ENCODE data around the gene PPP6R2.
A peak's percentile ranks its signal among the peaks of the same experiment; 100 is the strongest.
"Not testable (repeated sequence)": the region's sequence is repeated elsewhere in the genome, so short reads cannot be mapped to it uniquely, and the experiment has no call there.

Gene PPP6R2

DNA sequence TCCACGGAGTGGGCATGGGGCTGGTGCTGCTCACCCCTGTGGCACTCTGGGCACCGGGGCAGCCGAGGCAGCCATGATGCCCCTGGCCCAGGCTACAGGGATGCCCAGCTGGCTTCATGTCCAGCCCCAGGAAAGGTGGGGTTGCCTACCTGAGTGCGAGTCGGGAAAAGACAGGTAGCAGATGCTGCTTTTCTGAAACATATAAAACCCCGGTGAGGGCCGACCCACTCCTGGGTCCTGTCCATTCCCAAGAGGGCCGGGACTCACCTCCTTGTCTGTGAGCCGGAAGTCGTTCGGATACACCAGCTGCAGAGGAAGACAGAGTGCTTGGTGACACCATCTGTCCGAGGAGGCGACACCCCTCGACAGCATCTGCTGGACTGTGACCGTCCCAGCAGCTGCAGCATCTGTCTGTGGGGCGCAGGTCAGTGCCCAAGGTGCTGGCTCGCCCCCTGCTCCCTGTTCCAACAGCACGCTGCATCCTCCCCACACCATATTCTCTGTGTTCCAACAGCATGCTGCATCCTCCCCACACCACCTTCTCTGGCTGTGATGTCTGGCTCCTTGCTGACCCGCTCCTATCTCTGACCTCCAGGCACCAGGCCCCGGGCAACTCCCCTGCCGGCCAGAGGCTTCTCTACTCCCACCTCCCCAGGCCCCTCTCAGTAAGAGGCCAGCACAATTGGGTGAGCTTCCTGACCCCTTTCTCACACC, 24.3 kb upstream of the PPP6R2 start:
- DNase-seq: no peak

DNA sequence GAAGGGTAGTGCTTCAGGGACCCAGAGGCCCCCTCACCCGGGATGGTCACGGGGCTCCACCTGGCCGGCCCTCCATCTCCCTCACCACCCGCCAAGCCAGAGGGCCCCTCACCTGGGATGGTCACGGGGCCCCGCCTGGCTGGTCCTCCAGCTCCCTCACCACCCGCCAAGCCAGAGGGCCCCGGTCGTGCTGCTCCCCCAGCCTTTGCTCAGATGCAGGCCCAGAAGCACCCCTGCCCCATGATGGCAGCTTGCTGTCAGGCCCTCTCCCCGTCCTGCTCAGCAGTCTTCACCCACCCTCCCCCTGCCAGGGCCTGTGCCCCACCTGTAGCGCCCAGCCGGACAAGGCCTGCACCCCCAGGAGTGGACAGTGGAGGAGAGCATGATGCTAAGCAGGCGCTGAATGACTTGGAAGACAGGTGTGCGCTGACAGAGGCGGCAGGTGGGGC, 23.6 kb upstream of the PPP6R2 start:
- DNase-seq: no peak

DNA sequence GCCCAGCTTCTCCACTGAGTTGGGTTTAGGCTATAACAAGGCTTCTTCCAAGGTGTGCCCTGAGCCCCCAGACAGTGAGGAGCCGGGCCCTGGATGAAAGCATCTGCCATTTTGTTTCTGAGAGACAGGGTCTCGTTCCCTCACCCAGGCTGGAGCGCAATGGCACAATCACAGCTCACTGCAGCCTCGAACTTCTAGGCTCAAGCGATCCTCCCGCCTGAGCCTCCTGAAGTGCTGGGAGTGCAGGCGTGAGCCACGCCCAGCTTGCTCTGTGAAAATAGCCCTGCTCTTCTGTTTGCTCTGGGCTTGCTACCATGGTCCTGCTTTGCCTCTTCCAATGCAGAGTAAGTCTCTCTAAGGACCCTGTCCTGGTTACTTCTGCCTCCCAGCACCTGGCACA, 23.0 kb upstream of the PPP6R2 start:
- no peak for DNase-seq

DNA sequence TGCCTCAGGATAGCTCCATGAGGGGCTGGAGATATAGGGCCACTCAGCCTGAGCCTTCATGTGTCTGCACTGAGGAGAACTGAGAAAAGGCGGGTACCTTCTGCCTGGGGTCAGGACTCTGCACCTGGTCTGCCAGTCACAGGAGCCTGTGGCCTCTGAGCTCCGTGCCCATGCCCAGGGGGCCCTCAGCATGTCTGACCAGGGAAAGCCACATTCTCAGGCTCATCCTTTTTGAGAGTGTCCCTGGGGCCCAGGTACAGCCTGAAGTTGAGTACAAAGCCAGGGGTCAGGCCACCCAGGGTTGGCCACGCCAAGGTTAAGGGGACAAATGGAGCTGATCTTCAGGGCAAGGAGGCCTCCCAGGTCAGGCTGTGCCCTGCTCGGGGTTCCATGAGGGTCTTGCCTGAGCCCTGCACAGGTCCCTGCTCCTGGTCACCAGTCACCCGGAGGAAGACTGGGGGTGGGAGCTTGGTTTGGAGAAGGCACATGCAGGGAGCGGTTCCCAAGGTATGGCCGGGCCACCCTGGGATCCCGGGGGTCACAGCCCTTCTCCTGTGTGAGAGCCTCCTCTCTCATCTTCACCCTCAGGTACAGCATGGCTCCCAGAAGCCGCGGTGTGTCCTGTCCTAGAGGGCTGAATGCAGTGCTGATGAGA, 22.3 kb upstream of the PPP6R2 start:
- no peak for DNase-seq

DNA sequence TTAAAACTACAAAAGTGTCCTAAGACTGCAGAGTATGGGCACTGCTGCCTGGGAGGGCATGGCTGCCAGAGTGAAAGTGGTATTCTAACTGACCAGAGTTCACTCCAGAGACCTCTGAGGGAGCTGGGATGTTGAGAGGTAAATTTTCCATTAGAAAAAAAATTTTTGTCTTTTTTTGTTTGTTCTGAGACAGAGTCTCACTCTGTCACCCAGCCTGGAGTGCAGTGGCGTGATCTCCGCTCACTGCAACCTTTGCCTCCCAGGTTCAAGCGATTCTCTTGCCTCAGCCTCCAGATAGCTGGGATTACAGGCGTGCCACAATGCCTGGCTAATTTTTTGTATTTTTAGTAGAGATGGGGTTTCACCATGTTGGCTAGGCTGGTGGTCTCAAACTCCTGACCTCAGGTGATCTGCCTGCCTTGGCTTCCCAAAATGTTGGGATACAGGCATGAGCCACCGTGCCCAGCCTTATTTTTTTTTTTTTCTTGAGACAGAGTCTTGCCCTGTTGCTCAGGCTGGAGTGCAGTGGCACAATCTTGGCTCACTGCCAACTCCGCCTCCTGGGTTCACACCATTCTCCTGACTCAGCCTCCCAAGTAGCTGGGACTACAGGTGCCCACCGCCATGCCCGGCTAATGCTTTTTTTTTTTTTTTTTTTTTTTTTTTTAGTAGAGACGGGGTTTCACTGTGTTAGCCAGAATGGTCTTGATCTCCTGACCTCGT, 20.6 kb upstream of the PPP6R2 start:
- DNase-seq: not testable (repeated sequence)

DNA sequence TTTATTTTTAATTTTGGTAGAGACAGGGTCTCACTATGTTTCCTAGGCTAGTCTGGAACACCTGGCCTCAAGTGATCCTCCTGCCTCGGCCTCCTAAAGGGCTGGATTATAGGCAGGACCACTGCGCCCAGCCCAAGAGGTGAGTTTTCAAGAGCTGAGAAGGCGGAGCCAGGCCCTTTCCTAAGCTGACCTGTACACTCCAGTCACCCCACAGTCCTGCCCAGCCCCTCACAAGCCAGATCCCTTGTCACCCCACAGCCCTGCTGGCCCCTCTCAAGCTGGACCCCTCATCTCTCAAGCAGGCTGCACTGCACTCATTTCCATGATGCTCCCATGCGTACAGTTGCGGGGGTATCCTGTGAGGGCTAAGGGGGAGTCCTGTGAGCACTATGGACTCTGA, 19.2 kb upstream of the PPP6R2 start:
- DNase-seq: no peak

DNA sequence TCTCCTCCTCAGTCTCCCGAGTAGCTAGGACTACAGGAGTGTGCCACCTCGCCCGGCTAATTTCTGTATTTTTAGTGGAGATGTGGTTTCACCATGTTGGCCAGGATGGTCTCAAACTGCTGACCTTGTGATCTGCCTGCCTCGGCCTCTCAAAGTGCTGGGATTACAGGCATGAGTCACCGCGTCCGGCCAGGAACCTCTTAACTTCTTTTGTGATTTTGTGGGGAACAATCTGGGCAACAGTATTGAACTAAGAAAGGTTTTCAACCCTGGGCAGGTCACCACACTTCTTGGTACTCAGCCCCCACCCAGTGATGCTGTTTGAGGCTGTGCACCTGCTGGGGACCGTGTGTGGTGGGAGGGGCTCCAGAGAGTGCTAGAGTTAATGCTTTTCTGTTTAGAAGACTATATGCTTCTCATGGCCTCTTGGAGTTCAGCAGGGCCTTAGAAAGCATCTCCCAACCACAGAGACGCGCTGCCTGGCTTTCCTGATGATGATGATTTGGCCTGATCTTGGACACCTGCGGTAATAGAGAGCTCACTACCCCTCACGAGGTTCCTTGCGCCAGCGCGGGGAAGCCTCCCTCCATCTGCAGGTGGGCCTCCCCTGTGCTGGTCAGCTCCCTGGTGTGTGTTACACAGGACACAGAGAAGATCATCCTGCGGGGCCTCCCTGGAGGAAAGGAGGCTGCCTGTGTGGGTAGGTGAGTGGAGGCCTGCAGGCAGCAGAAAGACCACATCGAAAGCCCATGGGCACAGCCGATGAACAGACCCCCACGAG, 17.5 kb upstream of the PPP6R2 start:
- no peak for DNase-seq

DNA sequence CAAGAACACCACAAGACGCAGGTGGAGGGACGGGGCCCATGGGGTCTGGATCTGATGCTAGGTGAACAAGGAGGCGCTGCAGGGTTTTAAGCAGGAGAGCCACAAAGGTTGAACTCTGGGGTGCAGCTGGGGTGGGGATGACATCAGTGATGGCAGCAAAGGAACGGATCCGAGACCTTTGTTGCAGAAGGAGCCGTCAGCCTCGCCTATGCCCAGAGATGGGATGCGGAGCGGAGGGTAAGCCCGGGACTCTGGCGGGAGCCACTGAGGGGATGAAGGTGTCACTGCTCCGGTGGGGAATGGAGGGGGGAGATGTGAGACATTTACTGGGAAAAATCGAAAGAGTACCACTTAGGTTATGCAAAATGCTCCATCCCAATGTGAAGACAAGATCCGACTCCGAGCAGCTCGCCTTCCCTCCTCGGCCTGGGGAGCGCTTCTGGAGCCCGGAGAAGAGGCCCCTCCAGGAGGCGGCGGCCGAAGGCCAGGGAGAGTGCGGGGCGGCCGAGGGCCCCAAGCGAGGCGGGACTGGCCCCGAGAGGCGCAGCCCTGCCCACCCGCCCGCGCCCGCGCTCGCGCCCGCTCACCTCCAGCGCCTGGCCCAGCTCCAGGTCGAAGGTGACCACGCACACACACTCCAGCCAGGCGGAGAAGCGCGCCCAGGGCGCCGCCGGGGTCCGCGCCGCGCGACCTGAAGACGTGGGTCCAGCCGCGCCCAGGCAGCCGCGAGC, 16.7 kb upstream of the PPP6R2 start:
- no peak for DNase-seq

DNA sequence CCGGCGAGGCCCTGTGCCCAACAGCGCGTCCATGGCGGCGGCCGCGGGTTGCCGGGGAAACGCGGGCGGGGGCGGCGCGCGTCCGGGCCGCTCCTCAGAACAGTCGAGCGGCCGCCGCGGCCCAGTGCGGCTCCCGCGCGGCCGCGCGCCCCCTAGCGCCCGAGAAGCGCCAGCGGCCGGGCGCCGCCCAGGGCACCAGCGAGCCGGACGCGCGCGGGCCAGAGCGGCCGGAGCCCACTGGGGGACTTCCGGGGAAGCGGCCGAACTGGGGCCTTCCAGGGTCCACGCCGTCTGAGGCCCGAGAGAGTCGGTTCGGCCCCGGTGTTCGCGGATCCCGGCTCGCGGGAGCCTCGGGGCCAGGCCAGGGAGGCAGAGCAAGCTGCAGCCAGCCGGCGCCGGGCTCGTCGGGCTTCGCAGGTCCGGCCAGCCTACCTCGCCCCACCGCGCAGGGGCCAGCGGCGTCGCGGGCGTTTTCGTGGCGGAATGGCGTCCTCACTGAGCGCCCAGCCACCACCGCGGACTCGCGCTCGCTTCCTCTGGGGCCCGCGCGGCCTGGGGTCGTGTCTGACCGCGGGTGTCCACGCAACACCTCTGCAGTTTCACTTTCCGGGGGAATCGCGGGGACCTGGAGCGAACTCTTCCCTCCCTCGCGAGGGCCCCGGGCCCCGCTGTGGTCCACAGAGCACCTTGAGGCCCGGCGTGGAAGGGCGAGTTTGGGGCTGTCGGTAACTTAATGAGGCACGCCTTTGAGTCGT, 16.0 kb upstream of the PPP6R2 start, which contains the start of gene DENND6B:
Gene DENND6B (minus strand): TSS at position 57 of the 755 bp plus-strand sequence. CDS start 24 bp downstream, at position 33.
- peak; percentile 89 for DNase-seq

DNA sequence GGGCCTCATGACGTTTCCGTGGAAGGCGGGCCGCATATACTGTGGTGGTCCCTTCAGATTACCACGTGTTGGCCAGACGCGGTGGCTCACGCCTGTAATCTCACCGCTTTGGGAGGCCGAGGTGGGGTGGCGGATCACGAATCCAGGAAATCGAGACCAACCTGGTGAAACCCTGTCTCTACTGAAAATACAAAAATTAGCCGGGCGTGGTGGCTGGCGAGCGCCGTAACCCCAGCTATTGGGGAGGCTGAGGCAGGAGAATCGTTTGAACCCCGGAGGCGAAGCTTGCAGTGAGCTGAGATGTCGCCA, 15.5 kb upstream of the PPP6R2 start:
- DNase-seq: no peak

DNA sequence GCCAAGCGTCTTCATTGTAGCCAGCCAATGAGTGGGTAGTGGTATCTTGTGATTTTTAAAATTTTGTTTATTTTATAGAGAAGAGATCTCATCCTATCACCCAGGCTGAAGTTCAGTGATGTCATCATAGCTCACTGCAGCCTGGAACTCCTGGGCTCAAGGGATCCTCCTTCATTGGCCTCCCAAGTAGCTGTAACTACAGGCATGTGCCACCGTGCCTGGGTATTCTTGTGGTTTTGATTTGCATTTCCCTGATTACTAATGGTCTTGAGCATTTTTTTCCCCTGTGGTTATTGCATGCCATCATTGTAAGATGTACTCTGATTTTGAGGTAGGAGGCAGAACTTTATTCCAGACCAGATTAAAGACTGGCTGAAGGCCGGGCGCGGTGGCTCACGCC, 13.9 kb upstream of the PPP6R2 start:
- no peak for DNase-seq

DNA sequence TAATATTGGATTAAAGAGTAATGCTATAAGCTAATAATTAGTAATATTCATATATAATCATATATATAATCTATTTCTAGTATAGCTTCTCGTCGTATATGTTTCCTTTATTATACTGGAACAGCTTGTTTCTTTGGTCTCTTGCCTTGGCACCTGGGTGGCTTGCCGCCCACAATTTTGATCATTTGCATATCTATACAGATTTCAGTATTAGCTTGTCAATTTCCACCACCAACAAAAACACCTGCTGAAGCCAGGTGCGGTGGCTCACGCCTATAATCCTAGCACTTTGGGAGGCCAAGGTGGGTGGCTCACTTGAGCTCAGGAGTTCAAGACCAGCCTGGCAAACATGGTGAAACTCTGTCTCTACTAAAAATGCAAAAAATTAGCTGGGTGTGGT, 8.7 kb upstream of the PPP6R2 start:
- DNase-seq: not testable (repeated sequence)

DNA sequence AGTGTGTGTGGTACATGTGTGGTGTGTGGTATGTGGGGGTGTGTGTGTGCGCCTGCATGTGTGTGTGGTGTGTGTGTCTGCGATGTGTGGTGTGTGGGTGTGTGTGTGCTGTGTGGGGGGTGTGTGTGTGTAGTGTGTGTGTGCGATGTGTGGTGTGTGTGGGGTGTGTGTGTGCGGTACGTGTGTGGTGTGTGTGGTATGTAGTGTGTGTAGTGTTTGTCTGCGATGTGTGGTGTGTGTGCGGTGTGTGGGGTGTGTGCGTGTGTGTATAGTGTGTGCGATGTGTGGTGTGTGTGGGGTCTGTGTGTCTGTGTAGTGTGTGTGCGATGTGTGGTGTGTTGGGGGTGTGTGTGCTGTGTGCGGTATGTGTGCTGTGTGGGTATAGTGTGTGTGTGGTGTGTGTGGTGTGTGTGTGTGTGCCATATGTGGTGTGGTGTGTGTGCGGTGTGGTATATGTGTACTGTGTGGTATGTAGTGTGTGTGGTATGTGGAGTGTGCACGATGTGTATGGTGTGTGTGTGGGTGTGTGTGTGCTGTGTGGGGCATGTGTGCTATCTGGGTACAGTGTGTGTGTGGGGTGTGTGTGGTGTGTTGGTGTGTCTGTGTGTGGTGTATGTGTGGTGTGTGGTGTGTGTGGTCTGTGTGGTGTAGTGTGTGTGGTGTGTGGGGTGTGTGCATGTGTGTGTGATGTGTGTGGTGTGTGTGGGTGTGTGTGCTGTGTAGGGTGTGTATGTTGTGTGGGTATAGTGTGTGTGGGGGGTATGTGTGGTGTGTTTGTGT, 5.7 kb upstream of the PPP6R2 start:
- no peak for DNase-seq

DNA sequence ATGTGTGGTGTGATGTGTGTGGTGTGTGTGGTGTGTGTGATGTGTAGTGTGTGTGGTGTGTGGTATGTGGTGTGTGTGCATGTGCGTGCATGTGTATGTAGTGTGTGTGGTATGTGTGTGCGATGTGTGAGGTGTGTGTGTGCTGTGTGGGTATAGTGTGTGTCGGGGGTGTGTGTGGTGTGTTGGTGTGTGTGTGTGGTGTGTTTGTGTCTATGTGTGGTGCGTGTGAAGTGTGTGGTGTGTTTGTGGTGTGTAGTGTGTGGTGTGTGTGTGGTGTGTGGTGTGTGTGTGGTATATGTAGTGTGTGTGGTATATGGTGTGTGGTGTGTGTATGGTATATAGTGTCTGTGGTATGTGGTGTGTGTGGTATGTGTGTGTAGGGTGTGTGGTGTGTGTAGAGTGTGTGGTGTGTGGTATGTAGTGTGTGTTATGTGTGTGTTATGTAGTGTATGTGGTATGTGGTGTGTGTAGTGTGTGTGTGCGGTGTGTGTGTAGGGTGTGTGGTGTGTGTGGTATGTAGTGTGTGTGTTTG, 5.0 kb upstream of the PPP6R2 start:
- no peak for DNase-seq

DNA sequence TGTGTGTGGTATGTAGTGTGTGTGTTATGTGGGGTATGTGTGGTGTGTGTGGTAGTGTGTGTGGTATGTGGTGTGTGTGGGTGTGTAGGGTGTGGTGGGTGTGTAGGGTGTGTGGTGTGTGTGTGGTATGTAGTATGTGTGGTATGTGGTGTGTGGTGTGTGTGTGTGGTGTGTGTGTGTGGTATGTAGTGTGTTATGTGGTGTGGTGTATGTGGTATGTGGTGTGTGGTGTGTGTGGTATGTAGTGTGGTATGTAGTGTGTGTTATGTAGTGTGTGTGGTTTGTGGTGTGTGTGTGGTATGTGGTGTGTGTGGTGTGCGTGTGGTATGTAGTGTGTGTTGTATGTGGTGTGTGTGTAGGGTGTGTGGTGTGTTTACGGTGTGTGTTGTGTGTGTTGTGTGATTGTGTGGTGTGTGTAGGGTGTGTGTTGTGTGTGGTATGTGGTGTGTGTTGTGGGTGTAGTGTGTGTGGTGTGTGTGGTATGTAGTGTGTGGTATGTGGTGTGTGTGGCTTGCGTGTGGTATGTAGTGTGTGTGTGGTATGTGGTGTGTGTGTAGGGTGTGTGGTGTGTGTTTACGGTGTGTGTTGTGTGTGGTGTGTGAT, 4.2 kb upstream of the PPP6R2 start:
- no peak for DNase-seq

DNA sequence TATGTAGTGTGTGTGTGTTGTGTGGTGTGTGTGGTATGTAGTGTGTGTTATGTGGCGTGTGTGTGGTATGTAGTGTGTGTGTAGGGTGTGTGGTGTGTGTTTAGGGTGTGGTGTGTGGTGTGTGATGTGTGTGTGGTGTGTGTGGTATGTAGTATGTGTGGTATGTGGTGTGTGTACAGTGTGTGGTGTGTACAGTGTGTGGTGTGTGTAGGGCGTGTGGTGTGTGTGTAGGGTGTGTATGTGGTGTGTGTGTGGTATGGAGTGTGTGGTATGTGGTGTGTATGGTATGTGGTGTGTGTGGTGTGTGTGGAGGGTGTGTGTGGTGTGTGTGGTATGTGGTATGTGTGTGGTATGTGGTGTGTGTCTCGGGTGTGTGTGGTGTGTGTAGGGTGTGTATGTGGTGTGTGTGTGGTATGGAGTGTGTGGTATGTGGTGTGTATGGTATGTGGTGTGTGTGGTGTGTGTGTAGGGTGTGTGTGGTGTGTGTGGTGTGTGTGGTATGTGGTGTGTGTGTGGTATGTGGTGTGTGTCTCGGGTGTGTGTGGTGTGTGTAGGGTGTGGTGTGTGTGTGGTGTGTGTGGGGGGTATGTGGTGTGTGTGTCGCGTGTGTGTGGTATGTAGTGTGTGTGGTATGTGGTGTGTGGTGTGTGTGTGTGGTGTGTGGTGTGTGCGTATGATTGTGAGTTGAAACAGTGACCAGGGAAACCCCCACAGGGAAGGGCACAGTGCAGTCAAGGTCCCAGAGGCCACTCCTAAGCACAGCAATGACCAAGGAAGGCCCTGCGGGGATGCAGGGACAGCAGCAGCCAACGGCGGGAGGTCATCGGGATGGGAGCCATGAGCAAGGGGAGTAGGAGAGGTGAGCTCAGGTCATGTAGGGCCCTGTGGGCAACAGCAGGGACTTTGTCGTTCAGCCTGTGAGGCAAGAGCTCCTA, 2.9 kb upstream of the PPP6R2 start:
- DNase-seq: no peak

DNA sequence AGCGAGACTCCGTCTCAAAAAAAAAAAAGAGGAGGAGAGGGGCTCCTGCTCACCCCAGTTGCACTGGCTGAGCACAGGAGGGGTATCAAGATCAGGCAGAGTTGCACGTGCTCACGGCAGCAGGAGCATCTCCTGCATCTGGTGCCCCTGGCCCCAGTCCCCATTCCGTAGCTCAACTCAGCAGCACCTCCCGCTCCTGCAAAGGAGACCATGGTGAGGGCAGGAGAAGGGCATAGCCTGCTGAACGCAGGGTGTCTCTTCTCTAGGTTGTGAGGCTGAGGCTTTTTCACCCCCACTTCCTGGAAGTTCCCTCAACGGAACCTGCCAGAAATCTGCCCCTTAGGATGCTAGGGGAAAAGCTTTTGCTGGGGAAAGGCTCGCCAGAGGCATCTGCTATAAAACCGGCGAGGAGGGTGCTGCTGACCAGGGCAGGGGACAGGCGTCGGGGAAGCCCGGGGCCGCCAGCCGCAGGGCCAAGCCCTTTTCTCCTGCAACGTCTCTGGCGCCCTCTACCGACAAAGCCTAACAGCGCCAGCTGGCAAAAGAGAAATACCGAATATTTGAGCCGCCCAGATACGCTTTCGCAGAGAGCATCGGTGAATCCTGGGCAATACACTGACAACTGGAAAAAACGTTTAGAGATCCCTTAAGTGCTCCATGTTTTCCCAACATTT, 1.0 kb upstream of the PPP6R2 start:
- DNase-seq: peak; percentile 97

DNA sequence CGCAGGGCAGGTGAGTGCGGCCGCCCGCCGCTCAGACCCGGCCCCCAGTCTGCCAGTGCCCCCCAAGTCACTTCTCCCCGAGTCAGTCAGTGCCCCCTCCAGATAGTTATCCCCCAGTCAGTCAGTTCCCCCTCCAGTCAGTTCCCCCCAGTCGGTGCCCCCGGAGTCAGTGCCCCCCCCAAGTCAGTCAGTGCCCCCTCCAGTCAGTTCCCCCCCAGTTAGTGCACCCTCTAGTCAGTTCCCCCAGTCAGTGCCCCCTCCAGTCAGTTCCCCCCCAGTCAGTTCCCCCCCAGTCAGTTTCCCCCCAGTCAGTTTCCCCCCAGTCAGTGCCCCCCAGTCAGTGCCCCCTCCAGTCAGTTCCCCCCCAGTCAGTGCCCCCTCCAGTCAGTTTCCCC, 411 bp downstream of the PPP6R2 start:
- no peak for DNase-seq

DNA sequence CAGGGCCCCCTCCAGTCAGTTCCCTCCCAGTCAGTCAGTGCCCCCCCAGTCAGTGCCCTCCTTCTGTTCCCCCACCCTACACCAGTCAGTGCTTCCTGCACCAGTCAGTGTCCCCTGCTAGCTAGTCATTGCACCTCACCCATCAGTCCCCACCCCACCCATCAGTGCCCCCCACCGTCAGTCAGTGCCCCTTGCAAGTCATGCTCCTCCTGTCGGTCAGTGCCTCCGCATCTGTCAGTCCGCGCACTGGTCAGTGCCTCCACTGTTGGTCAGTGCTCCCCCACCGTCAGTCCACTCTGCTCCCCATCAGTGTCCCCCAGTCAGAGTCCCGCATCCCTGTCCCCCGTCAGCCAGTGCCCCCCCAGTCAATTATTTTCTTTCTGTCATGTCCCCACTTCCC, 3.3 kb downstream of the PPP6R2 start:
- DNase-seq: no peak
